GM19240 (cell line): Measurements from ENCODE around the gene DONSON.
A peak's percentile ranks its signal among the peaks of the same experiment; 100 is the strongest.
"Not testable (repeated sequence)": the region's sequence is repeated elsewhere in the genome, so short reads cannot be mapped to it uniquely, and the experiment has no call there.

Experiments used
- DNase-seq: peaks from one replicate; pipeline ENCODE4 v3.0.0; 2011; ENCODE audit warnings: low spot score; ENCODE audit not compliant: insufficient read length

Gene DONSON, protein sequence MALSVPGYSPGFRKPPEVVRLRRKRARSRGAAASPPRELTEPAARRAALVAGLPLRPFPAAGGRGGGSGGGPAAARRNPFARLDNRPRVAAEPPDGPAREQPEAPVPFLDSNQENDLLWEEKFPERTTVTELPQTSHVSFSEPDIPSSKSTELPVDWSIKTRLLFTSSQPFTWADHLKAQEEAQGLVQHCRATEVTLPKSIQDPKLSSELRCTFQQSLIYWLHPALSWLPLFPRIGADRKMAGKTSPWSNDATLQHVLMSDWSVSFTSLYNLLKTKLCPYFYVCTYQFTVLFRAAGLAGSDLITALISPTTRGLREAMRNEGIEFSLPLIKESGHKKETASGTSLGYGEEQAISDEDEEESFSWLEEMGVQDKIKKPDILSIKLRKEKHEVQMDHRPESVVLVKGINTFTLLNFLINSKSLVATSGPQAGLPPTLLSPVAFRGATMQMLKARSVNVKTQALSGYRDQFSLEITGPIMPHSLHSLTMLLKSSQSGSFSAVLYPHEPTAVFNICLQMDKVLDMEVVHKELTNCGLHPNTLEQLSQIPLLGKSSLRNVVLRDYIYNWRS

DNA sequence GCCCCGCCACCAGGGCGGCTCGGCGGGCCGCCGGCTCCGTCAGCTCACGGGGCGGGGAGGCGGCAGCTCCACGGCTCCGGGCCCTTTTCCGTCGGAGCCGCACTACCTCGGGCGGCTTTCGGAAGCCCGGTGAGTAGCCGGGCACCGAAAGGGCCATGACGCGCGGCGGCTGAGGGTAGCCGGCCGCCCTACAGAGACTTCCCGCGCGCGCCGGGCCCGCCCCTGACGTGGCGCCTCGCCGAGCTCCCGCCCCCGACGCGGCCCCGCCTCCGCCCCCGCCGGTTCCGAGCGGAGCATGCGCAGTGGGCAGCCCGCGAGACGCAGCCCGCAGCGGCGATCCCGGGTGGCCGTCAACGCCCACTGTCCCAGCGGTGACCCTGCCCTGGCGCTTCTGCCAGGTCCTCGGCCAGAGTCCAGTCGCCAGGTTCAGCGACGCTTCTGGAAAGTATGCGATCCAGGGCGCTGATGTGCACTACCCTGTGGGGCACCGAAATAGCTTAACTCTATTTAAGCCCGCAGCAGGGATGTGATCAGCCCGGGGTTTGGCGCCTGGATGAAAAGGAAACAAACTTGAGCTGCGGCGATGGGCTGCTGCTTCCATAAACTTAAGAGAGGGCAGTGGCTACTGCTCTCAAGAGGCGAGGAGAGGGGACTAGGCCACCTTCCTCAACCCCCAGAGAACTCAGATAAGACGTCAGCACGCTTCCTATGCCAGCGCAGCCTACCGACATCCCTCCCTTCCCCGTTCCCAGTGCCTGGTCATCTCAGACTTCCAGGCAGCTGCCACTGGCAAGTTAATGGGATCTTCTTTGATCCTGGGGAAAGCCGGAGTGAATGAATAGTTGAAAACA lies at the start of gene DONSON:
Gene DONSON, minus strand, starts transcription at position 200 of the 851 bp plus-strand sequence. Its CDS starts 43 bp downstream, at position 157.
- DNase-seq, result peak; percentile 81

DNA sequence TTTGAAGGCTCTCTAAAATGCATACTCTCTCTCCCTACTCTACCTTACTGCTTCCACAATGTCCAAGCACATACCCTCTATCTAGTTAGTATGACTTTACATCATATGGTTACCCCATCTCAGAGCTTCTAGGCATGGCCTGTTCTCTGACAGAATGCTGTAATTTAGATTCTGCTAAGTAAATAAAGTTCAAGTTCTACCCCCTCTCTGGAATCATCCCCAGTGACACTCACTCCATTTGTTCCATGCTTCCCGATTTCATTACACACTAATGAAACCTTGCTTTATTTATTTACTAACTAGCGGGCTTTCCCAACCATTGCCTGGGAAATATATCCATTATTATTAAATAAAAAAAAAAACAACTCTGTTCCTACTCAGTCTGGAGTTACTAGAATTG lies 45.8 kb upstream of the DONSON start:
- no peak for DNase-seq

DNA sequence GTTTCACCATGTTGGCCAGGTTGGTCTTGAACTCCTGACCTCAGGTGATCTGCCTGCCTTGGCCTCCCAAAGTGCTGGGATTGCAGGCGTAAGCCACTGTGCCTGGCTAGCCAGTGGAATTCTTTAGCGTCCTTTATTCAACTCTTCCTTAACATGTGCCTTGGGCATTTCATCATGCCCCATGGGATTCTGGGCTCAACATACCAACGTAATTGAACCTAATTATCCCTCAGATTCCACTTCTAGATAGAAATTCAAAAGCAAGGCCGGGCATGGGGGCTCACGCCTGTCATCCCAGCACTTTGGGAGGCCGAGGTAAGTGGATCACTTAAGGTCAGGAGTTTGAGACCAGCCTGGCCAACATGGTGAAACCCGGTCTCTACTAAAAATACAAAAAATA lies 37.7 kb upstream of the DONSON start:
- DNase-seq, result not testable (repeated sequence)

DNA sequence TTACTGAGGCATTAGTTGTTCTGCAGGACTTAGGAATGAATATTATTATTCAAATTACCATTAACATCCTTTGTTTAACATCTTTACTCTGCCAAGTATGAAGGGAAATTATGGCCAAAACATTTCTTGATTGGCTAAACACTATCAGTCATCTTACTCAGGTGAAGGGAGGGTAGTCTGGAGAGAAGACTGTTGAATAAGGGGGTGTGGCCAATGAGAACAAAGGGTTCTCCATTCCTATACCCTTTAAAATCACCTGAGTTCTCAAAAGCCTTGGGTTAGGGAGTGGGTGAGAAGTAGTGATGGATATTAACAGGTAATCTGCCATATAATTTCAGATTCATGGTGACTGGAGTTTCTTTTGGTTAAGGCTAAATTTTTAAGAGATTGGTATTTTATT lies 33.8 kb upstream of the DONSON start:
- no peak for DNase-seq

DNA sequence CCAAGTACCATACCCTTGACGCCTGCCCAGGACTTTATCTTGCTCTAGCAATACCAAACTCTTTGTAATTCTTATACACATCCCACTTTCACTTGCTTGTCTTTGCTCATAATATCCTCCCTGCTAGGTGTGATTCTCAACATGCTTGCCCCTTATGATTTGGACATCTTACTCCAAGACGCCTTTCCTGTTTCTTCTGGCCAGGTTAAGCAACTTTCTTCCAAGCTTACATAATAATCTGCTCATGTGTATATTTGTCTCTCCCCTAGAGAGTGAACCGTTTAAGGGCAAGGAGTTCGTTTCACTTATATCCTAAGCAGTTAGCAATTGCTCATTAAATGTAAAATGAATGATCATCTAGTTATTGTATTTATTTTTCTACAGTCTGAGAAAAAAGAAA lies 31.2 kb upstream of the DONSON start:
- no peak for DNase-seq

DNA sequence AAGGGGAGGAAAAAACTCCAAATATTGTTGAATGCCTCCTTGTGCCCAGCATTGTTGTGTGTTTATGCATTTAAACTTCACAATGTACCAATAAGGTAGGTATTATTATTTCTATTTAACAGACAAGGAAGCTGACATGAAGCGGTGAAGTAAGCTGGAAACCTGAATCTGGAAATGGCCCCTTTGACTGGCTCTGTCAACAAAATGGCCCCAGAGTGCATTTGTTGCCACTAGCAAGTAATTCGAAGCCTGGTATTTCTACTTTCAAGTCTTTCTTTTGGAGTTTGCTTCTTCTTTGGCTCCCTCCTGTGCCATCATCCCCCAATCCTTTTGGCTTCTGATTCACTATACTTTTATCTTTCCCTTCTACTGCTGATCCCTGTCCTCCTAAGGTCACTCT lies 29.9 kb upstream of the DONSON start:
- no peak for DNase-seq

DNA sequence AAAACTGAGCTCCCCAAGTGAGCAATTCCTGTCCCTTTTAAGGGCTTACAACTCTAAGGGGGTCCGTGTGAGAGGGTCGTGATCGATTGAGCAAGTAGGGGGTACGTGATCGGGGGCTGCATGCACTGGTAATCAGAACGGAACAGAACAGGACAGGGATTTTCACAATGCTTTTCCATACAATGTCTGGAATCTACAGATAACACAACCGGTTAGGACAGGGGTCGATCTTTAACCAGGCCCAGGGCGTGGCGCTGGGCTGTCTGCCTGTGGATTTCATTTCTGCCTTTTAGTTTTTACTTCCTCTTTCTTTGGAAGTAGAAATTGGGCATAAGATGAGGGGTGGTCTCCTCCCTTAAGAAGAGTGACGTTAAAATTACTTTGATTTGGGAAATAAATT lies 29.1 kb upstream of the DONSON start:
- not testable (repeated sequence) for DNase-seq

GRCh38 chr21:33611006-33611744 lies 22.7 kb upstream of the DONSON start:
- no peak for DNase-seq

DNA sequence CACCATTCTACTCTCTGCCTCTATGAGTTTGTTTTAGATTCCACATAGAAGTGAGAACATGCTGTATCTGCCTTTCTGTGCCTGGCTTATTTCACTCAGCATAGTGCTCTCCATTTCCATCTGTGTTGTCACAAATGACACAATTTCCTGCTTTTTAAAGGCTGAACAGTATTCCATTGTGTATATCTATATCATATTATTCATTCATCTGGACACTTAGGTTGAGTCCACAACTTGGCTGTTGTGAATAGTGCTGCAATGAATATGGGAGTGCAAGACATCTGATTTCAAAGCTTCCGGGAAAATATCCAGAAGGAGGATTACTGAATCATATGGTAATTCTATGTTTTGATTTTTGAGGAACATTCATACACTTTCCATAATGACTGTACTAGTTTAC lies 20.1 kb upstream of the DONSON start:
- no peak for DNase-seq

DNA sequence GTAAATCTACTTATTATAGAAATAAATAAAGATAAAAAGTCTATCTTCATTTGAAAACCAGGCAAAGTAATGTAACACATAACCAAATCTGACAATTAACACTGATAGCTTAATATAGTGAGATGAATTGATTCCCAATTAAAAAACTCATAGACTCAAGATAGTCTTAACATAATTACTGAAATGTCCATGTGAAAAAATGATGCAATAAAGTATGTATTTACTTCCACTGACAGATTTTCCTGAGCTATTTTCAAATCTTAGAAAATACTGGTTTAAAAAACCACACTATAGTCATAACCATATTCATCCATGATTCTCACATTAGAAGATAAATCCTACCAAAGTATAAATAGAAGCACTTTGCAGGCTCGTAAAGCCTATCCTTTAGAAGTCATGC lies 9.6 kb upstream of the DONSON start:
- no peak for DNase-seq

DNA sequence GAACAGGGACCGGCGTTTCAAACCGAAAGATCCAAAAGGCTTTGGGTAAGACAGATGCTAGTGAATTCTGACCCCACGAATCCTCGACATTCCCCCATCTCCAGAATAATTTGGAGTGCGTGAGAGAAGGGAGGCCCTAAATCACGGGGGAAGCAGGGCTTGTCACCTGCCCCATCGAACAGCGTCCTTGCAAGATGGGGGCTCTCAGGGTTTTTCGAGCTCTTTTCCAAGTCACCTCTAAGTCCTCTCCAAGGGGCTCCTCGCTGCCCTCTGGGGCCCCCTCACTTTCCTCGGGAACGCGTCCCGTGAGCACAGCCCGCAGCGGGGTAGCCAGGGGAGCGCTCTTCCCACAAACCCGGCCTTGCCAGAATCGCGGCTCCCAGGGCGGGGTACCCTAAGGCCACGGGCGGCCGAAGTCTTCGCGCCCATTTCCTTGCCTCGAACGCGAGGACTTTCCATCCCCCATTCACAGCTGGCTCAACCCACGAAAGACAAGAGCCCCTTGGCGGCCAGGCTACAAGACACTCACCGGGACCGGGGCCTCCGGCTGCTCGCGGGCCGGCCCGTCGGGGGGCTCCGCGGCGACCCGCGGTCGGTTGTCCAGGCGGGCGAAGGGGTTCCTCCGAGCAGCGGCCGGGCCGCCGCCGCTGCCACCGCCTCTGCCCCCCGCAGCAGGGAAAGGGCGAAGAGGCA lies 546 bp downstream of the DONSON start:
- peak; percentile 14 for DNase-seq

- no peak for DNase-seq
Observed at GRCh38 chr21:33586927-33587326, 1.6 kb downstream of the DONSON start.

- no peak for DNase-seq
Observed at GRCh38 chr21:33584455-33584854, 4.0 kb downstream of the DONSON start.

DNA sequence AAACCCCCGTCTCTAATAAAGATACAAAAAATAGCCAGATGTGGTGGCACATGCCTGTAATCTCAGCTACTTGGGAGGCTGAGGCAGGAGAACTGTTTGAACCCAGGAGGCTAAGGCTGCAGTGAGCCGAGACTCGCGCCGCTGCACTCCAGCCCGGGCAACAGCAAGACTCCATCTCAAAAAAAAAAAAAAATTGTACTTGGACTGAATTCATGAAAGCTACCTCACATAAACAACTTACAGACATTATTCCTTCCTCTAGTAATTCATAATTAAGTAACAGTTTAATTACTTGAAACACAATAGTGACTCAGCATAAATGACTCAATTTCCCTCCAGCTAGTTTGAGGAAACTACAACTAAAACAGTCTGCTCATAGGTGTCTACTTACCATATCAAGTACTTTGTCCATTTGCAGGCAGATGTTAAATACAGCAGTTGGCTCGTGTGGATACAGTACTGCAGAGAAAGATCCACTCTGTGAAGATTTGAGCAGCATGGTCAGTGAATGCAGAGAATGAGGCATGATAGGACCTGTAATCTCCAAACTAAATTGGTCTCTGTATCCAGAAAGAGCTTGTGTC lies 9.4 kb downstream of the DONSON start:
- no peak for DNase-seq

DNA sequence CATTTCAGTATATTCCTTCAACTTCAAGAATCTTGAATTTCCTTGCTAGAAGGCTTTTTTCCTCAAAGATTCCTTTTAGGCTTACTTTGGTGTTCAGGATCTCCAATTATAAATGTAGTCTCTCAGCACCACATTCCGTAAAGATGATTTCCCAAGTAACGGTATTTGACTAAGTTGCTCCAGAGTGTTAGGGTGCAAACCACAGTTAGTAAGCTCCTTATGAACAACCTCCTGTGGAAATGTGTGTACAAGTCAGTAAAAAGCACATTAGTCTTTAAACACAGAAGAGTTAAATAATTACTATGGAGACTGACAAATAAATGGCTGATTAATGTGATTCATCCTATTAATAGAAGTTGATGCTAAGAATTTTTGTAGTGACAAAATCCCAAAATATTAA lies 10.3 kb downstream of the DONSON start:
- no peak for DNase-seq

DNA sequence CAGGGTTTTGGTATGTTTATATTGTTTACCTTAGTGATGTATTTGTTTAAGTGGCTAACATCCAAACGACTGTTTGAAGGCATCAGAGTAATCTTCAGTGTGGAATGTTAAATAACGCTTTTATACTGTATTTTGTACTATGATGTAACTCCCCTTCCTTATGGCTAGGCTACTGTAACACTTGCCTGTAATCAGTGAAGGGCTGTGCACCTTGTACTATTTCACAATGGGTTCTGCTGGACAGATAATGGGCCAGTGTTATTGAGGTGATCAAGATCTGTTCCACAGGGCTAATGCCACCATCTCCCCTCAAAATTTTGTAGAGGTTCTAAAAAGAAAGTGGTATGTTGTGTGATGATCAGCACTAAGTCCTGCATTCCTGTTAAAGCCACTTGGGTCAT lies 11.7 kb downstream of the DONSON start:
- DNase-seq, result not testable (repeated sequence)

- DNase-seq, result no peak
Observed at GRCh38 chr21:33572350-33572749, 16.1 kb downstream of the DONSON start.

DNA sequence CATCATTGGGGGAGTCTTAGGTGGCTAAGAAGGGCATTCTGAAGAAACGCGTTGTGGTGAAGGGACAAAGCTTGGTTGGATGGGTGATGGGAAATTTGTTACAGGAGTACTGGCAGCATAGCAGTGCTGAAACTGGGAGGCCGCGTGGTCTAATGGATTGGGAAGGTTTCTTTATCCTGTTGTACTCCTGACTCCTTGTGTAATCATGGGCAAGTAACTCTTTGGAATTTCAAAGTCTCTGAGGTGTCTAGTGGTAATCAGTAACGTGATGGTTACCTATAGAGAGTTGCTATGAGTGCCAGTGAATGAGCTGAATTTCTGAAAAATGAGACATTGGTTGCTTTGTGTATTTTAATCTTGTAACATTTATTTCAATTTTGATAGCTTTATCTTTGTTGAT lies 18.5 kb downstream of the DONSON start:
- no peak for DNase-seq

DNA sequence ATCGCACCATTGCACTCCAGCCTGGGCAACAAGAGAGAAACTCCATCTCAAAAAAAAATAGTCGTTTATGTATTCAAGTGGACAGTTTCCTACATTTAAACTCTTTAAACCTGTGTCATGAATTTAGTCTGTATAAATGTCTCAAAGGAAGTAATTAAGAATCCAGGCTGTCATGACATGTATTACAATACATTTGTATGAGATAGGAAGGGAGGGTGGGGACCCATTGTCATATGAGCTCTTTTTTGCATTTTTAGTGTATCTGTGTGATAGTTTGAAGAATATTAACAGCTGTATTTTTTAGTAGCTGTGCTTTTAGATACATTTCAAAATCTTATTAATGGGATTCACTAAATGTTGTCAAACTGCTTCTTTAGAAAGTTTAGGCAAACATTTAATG lies 20.0 kb downstream of the DONSON start:
- DNase-seq, result no peak

DNA sequence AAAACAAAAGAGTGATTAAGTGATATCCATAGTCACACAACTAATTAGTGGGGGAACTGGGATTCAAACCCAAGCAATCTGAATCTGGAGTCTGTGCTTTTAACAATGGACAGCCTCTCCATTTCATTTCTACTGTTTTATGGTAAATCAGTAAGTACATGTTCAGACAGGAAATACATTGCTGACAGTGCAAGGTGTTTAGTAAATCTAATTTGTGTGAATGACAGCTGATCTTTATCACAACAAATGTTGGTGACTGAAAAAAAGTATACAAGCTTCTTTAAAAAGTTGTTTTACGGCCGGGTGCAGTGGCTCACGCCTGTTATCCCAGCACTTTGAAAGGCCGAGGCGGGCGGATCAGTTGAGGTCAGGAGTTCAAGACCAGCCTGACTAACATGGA lies 20.6 kb downstream of the DONSON start:
- no peak for DNase-seq

GRCh38 chr21:33566514-33566913 lies 22.0 kb downstream of the DONSON start:
- no peak for DNase-seq
